ENCODE data around the gene GNPTAB.

- TF ChIP-seq POLR2A (IDR thresholded peaks at IDR 0.05): no peak
- no peak for TF ChIP-seq CTCF (IDR thresholded peaks at IDR 0.05 in 4 of 5, conservative IDR thresholded peaks at IDR 0.05 in 1 of 5)
Measured at GRCh38 chr12:101857043-101857558, 26.3 kb upstream of the GNPTAB start.

Measured in gastrocnemius medialis (tissue), 4 donors.